ENCODE data around the gene CYP24A1. TPM values are rescaled to one million over a fixed set of nuclear protein-coding genes. Genes with fewer than 3 reads are reported as not detected.
A peak's percentile ranks its signal among the peaks of the same experiment; 100 is the strongest.

Gene CYP24A1
- polyA plus RNA-seq, 1 donor (not counting 4 experiments of a cell fraction or from before 2014, with no cell fraction given), result 18.2 TPM

DNA sequence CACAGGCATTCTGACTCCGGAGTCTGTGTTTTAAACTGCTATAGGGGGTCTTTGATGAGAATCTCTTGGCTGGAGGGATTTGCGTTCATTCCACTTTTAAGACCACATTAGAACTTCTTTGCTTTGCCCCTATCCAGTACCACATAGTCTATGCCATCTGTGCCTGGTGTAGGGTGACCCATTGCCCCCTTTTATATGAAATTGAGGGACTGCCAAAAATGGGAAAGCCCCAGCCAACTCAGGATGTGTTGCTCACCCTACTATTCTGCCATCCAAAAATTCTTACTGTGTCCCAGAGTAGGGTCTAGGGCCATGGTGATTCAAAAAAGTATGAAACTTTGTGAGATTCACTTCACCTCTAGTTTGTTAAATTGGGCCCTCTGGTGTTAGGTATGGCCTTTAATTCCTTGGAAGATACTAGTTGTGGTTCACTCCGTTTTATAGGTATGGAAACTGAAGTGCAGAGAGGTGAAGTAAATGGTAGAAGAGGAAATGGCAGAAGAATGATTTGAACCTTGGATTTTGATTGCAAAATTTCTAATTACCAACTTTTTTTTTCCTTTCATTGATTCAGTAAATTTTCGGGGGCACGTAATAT is 35.5 kb upstream of the CYP24A1 start:
- FAIRE-seq (no peak), DNase-seq (ENCODE audit: low read depth, low spot score) (no peak)
- peaks cover 2% of the 10 kb centered on the region for H4K20me1 ChIP-seq (ENCODE audit: control insufficient read depth, extremely low read depth, insufficient read depth, low read length)
- peak overlapping the region; percentile 100 for H3K9ac ChIP-seq (ENCODE audit: control insufficient read depth, extremely low read depth, insufficient read depth, low read length)
- H3K4me2 ChIP-seq (ENCODE audit: control insufficient read depth, extremely low read depth, insufficient read depth, low read depth, low read length), result peak overlapping the region; percentile 74
- no peak overlapping the region for H2AFZ ChIP-seq (ENCODE audit: control insufficient read depth, low read length)
- peak overlapping the region; percentile 100 for H3K27ac ChIP-seq (ENCODE audit: control insufficient read depth, insufficient read depth, low read length)
- H3K4me3 ChIP-seq (ENCODE audit: control insufficient read depth in 2 of 3, extremely low read depth in 1 of 3, insufficient read depth in 2 of 3, low read depth in 1 of 3, low read length in 3 of 3), result peak overlapping the region; percentile 83 to 89 (median 87)
- no peaks in the 10 kb centered on the region for H3K27me3 ChIP-seq (ENCODE audit: control insufficient read depth, extremely low read depth, insufficient read depth, low read length)
- no peaks in the 10 kb centered on the region for H3K9me1 ChIP-seq (ENCODE audit: control insufficient read depth, extremely low read depth, insufficient read depth, low read length)
- H3K4me1 ChIP-seq (ENCODE audit: control insufficient read depth, extremely low read depth, insufficient read depth, low read length), result peaks cover 14% of the 10 kb centered on the region
- H3K36me3 ChIP-seq (ENCODE audit: control insufficient read depth in 2 of 2, extremely low read depth in 1 of 2, insufficient read depth in 2 of 2, low read length in 2 of 2), result peaks cover 3 to 9% of the 10 kb centered on the region in 2 experiments
- peaks cover 56% of the 10 kb centered on the region for H3K79me2 ChIP-seq (ENCODE audit: control insufficient read depth, insufficient read depth, low read length)
- dilution Hi-C loops (cut with MboI; ENCODE audit: extremely low pct_ligation_motif_present, low sequenced_read_pairs), result no loop called here
- TF ChIP-seq, protein P1, sequence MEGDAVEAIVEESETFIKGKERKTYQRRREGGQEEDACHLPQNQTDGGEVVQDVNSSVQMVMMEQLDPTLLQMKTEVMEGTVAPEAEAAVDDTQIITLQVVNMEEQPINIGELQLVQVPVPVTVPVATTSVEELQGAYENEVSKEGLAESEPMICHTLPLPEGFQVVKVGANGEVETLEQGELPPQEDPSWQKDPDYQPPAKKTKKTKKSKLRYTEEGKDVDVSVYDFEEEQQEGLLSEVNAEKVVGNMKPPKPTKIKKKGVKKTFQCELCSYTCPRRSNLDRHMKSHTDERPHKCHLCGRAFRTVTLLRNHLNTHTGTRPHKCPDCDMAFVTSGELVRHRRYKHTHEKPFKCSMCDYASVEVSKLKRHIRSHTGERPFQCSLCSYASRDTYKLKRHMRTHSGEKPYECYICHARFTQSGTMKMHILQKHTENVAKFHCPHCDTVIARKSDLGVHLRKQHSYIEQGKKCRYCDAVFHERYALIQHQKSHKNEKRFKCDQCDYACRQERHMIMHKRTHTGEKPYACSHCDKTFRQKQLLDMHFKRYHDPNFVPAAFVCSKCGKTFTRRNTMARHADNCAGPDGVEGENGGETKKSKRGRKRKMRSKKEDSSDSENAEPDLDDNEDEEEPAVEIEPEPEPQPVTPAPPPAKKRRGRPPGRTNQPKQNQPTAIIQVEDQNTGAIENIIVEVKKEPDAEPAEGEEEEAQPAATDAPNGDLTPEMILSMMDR (optimal IDR thresholded peaks at IDR 0.05 in 1 of 3, IDR thresholded peaks at IDR 0.05 in 1 of 3, conservative IDR thresholded peaks at IDR 0.05 in 1 of 3; ENCODE audit: extremely low read depth in 1 of 3, insufficient read depth in 2 of 3, low read length in 3 of 3), result no peak
- H3K9me3 ChIP-seq (ENCODE audit: control insufficient read depth, low read depth, low read length), result no peaks in the 10 kb centered on the region

DNA sequence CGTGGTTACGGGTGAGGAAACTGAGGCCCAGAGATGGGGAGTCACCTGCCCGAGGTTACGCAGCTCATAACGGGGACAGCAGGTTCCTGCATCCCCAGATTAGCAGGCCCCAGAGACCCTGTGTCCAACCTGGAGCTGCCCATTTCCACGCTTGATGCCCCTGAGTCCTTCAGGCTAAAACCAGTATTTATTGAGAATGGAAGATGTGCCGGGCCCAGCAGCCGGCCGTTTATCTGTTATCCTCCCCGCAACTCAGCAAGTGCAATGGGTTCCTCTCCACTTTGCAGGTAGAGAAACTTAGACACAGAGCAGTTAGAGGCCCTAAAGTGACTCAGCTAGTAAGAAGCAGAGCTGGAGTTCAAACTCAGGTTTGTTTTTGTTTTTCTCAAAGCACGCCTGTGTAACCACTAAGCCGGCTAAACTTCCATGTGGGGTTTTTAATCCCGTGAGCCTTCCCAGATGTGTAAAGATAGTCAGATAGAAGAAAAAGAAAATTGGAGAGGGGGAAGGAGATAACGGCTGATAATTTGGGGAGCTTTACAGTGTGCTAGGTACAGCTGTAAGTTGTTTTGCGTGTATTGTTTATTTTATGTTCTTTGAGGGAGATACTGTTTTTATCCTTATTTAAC is 34.9 kb upstream of the CYP24A1 start:
- FAIRE-seq, result no peak

More for the DNA sequence above, 34.9 kb upstream of the CYP24A1 start:
- peaks cover 2% of the 10 kb centered on the region for H4K20me1 ChIP-seq (ENCODE audit: control insufficient read depth, extremely low read depth, insufficient read depth, low read length)
- H3K4me2 ChIP-seq (ENCODE audit: control insufficient read depth, extremely low read depth, insufficient read depth, low read depth, low read length), result peak overlapping the region; percentile 74
- peak overlapping the region; percentile 100 for H2AFZ ChIP-seq (ENCODE audit: control insufficient read depth, low read length)
- TF ChIP-seq, protein P1 (optimal IDR thresholded peaks at IDR 0.05 in 1 of 3, IDR thresholded peaks at IDR 0.05 in 1 of 3, conservative IDR thresholded peaks at IDR 0.05 in 1 of 3; ENCODE audit: extremely low read depth in 1 of 3, insufficient read depth in 2 of 3, low read length in 3 of 3), result no peak
- TF ChIP-seq EZH2 (IDR thresholded peaks at IDR 0.05; ENCODE audit: low read length), result no peak
- H3K27me3 ChIP-seq (ENCODE audit: control insufficient read depth, extremely low read depth, insufficient read depth, low read length), result no peaks in the 10 kb centered on the region
- H3K79me2 ChIP-seq (ENCODE audit: control insufficient read depth, insufficient read depth, low read length), result peaks cover 54% of the 10 kb centered on the region
- peak overlapping the region; percentile 100 for H3K27ac ChIP-seq (ENCODE audit: control insufficient read depth, insufficient read depth, low read length)
- dilution Hi-C loops (cut with MboI; ENCODE audit: extremely low pct_ligation_motif_present, low sequenced_read_pairs), result no loop called here
- DNase-seq (ENCODE audit: low read depth, low spot score), result no peak
- H3K4me1 ChIP-seq (ENCODE audit: control insufficient read depth, extremely low read depth, insufficient read depth, low read length), result peaks cover 14% of the 10 kb centered on the region
- no peaks in the 10 kb centered on the region for H3K9me1 ChIP-seq (ENCODE audit: control insufficient read depth, extremely low read depth, insufficient read depth, low read length)
- peaks cover 3 to 6% of the 10 kb centered on the region in 2 experiments for H3K36me3 ChIP-seq (ENCODE audit: control insufficient read depth in 2 of 2, extremely low read depth in 1 of 2, insufficient read depth in 2 of 2, low read length in 2 of 2)
- peak overlapping the region; percentile 83 to 89 (median 87) for H3K4me3 ChIP-seq (ENCODE audit: control insufficient read depth in 2 of 3, extremely low read depth in 1 of 3, insufficient read depth in 2 of 3, low read depth in 1 of 3, low read length in 3 of 3)
- H3K9ac ChIP-seq (ENCODE audit: control insufficient read depth, extremely low read depth, insufficient read depth, low read length), result peak overlapping the region; percentile 100
- H3K9me3 ChIP-seq (ENCODE audit: control insufficient read depth, low read depth, low read length), result no peaks in the 10 kb centered on the region
